GM13976 (cell line): ENCODE measurements around the gene IRGQ.
"Not testable (repeated sequence)": the region's sequence is repeated elsewhere in the genome, so short reads cannot be mapped to it uniquely, and the experiment has no call there.

Source experiments
- DNase-seq: peaks from one replicate; pipeline ENCODE4 v3.0.0; 2012; ENCODE audit warnings: low spot score
- in situ Hi-C: fragments of 300-500 bp; cut with MboI; formaldehyde crosslinking; loops from one replicate; pipeline ENCODE4 v1.12.0; 2022; ENCODE audit warnings: low sequenced_read_pairs, mixed read lengths, inconsistent platforms; ENCODE audit not compliant: unreplicated experiment
- TF ChIP-seq, protein P1 (sequence below): IDR thresholded peaks from 2 replicates; pipeline ENCODE4 v1.5.1; 2012; ENCODE audit warnings: borderline replicate concordance, mild to moderate bottlenecking; ENCODE audit not compliant: insufficient read depth; ENCODE audit errors: extremely low read depth, missing control alignments, control extremely low read depth

Gene IRGQ

DNA sequence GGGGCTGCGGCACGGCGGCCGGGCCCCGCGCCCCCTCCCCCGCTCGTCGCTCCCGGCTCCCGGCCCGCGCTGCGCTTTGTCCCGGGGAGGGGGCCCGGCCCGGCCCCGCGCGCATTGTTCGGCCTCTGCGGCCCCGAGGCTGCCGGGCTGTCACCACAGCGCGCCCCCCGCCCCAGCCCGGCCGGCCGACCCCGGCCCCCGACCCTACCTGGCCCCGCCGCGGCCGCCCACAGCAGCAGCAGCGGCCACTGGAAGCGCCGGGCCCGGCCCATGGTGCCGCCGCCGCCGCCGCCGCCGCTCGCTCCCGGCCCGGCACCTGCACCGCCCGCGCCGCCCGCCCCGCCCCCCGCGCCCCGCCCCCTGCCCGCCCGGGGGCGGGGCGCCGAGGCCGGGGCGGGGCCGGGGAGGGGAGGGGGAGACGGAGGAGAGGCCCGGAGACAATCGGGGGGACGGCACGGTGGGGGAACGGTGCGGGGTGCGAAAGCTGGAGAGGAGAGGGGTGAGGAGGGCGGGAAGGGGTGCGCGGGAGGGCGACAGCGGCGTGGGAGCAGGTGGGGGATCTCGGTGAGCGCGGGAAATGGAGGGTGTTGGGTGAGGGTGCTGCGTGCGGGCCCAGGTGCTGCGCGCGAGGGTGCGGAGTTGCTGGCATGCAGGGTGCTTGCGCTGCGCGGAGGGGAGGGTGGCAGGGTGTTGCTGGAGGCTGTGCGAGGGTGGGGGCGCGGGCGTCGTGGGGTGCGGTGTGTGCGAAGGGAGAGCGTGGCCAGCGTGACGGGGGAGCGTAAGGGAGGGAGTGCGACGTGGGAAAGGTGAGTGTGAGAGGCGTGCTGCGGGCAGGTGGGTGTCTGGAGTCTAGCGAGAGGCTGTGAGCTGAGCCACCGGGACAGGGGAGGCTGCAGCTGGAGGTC, 43.8 kb upstream of the IRGQ start, which contains the start of gene CADM4:
CADM4 (minus strand) TSS at position 332 of the 905 bp plus-strand sequence; CDS start at position 272, 60 bp downstream.
- in situ Hi-C loops: no loop called here

DNA sequence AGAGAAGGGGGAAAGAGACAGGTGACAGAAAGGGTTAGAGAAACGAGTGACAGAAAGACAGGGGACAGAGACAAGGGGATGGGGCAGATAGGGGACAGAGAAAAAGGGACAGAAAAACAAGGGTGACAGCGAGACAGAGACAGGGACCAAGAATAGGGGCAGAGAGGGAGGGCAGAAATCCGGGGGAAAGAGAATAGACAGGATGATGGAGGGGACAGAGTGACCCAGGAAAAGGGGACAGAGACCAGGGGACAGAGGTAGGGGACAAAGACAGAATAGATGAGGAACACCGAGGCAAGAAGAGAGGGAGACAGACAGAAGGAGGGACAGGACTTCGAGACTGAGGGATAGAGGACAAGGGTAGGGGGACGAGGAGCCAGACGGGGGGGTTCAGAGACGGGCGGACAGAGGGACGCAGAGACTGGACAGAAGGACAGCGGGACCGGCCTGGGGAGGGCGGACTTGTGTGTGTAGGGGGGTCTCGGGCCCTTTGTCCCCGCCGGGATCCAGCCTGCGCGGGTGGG, 43.1 kb upstream of the IRGQ start:
- DNase-seq: no peak
- in situ Hi-C loops: no loop called here
- TF ChIP-seq, protein P1, sequence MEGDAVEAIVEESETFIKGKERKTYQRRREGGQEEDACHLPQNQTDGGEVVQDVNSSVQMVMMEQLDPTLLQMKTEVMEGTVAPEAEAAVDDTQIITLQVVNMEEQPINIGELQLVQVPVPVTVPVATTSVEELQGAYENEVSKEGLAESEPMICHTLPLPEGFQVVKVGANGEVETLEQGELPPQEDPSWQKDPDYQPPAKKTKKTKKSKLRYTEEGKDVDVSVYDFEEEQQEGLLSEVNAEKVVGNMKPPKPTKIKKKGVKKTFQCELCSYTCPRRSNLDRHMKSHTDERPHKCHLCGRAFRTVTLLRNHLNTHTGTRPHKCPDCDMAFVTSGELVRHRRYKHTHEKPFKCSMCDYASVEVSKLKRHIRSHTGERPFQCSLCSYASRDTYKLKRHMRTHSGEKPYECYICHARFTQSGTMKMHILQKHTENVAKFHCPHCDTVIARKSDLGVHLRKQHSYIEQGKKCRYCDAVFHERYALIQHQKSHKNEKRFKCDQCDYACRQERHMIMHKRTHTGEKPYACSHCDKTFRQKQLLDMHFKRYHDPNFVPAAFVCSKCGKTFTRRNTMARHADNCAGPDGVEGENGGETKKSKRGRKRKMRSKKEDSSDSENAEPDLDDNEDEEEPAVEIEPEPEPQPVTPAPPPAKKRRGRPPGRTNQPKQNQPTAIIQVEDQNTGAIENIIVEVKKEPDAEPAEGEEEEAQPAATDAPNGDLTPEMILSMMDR: no peak

More for the DNA sequence above, 43.8 kb upstream of the IRGQ start, which contains the start of gene CADM4:
- TF ChIP-seq, protein P1: no peak
- DNase-seq: peak; percentile 84

DNA sequence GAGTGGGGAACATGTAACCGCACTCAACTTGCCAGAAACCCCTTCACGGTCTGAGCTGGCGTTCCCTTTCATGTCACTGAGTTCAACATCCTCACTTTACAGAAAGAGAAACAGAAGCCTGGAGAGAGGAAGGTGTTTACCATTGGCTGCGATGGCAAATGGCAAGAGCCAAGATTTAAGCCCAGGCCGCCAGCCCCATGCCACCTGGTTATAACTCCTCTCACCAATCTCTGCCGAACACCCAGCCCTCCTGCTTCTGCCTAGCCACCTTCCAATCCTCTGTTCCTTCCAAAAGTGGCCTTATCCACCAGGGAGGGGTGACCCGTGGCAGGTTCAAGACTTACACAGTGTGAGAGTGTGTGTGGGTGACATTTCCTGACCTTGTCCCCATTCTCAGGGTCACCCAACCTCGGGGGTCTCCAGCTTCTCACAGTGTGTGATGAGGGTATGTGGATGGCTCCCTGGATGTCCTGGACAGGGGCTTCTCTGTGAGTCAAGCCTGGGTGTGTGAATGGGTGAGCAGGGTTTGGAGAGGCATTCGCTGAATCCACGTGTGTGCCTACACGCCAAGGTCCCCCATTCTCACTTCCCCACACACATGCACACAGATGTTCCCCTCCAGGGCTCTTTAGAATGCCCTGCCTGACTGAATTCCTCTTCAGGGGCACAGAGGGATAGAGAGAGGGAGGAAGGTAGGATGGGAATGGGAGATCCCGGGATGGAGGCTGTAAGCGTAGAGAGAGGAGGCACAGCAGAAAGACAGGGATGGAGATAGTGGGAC, 42.5 kb upstream of the IRGQ start:
- TF ChIP-seq, protein P1: no peak
- in situ Hi-C loops: no loop called here
- DNase-seq: no peak

DNA sequence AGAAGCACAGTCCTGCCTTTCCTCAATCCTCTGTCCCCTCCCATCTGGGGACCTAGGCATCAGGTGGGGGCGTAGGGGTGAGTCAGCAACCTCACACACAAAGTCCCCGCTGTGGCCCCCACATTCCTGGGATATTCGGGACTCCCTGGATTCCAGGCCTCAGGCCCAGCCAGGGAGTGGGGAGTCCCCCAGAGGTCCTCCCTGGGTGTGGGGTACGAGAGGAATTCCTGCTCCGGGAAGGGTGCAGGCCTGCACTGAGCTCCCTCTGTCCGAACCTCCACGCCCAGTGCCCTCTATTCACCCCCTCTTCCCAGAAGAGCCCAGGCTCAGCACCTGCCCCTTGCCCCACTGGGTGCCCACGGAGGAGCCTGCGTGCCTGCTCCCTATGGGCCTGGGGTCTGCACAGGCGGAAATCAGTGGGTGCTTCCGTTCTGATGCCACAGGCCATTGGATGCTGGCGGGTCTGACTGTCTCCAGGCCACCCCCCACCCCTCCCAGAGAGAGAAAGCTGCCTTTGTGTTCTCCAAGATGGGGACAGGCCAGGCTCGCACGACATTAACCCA, 40.3 kb upstream of the IRGQ start:
- TF ChIP-seq, protein P1: no peak
- in situ Hi-C loops: no loop called here

DNA sequence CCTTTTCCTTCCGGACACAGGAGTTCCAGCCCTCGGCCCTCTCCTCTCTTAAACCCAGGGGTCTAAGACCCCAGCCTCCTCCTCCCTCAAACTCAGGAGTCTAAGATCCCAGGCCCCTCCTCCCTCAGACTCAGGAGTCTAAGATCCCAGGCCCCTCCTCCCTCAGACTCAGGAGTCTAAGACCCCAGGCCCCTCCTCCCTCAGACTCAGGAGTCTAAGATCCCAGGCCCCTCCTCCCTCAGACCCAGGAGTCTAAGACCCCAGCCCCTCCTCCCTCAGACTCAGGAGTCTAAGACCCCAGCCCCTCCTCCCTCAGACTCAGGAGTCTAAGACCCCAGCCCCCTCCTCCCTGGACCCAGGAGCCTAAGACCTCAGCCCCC, 39.6 kb upstream of the IRGQ start:
- DNase-seq, in situ Hi-C loops: not testable (repeated sequence)

More for the DNA sequence above, 40.3 kb upstream of the IRGQ start:
- DNase-seq: no peak

DNA sequence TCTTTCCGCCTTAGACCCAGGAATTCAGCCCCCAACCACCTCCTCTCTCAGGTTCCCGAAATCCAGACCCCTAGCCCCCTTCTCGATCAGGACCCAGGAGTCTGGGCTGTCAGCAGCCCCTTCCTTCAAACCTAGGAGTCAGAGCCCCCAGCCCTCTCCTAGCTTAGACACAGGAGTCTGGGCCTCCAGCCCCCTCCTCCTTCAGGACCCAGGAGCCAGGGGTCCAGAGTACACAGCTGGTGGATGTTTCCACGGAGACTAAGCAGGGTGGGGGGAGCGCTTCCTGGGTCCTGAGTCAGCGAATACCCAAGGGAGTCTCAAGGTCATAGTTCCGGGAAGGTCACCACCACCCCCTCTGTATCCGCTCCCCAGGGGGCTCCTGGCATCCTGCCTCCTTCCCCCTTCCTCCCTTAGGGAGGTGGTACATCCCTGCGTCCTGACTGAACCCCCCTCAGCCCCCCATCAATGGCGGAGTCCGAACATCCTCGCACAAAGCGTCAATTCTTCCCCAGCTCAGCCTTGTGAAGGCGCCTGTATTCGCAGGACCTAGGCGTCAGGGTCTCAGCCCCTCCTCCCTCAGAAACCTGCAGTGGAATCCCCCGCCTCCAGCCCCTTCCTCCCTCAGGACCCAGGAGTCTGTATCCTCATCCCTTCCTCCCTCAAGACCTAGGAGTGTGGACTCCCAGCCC, 39.1 kb upstream of the IRGQ start:
- DNase-seq: no peak
- TF ChIP-seq, protein P1: no peak
- in situ Hi-C loops: no loop called here
